Measurements from ENCODE around the gene ZNF791. TPM values are rescaled to one million over a fixed set of nuclear protein-coding genes. Genes with fewer than 3 reads are reported as not detected.
A peak's percentile ranks its signal among the peaks of the same experiment; 100 is the strongest.

Gene ZNF791
- total RNA-seq, 2 donors from 2014 or later: 18.3 to 20.4 TPM

GRCh38 chr19:12660980-12661379 is 50.3 kb downstream of the ZNF791 start:
- Histone ChIP-seq H3K4me3 (no peak overlapping the region), H3K4me1 (replicated peaks) (no peaks in the 10 kb centered on the region), H3K9me3 (no peaks in the 10 kb centered on the region), H3K36me3 (no peaks in the 10 kb centered on the region), H3K27me3 (replicated peaks; ENCODE audit: insufficient read depth) (no peaks in the 10 kb centered on the region), H3K27ac (no peak overlapping the region)
- WGBS: 93% methylated on average over 12 of the region's 12 CpGs
- TF ChIP-seq CTCF (IDR thresholded peaks at IDR 0.05): no peak
- TF ChIP-seq POLR2A (IDR thresholded peaks at IDR 0.05): no peak
- no peak for TF ChIP-seq POLR2AphosphoS5 (IDR thresholded peaks at IDR 0.05)
- DNase-seq (ENCODE audit: low spot score): no peak
- intact Hi-C loops (cut with DNase I): no loop called here

- Histone ChIP-seq H3K36me3 (no peaks in the 10 kb centered on the region), H3K4me3 (no peak overlapping the region), H3K9me3 (no peaks in the 10 kb centered on the region), H3K27ac (no peak overlapping the region), H3K4me1 (replicated peaks) (peaks cover 13% of the 10 kb centered on the region), H3K27me3 (replicated peaks; ENCODE audit: insufficient read depth) (no peaks in the 10 kb centered on the region)
- intact Hi-C loops (cut with DNase I): loop anchor here (5.0 kb wide), 1 partner anchor 52 kb away; the partner anchor contains the start of genes ZNF490 and ZNF791
- no peak for DNase-seq (ENCODE audit: low spot score)
- 80% methylated on average over 29 of the region's 29 CpGs for WGBS
- TF ChIP-seq POLR2AphosphoS5 (IDR thresholded peaks at IDR 0.05): no peak
Observed at GRCh38 chr19:12664406-12665280, 53.9 kb downstream of the ZNF791 start.

- no peak overlapping the region for H3K27ac ChIP-seq
- DNase-seq (ENCODE audit: low spot score): no peak
Observed at GRCh38 chr19:12665281-12665573, 54.5 kb downstream of the ZNF791 start.

GRCh38 chr19:12665671-12666264 is 55.0 kb downstream of the ZNF791 start:
- no peak overlapping the region for H3K27ac ChIP-seq
- peak overlapping the region; percentile 86 to 87 for H3K4me3 ChIP-seq
- no peak for DNase-seq (ENCODE audit: low spot score)
- TF ChIP-seq POLR2A (IDR thresholded peaks at IDR 0.05) (no peak), POLR2AphosphoS5 (IDR thresholded peaks at IDR 0.05) (no peak), CTCF (IDR thresholded peaks at IDR 0.05) (no peak)
- H3K4me1 ChIP-seq (replicated peaks): peaks cover 21% of the 10 kb centered on the region
- intact Hi-C loops (cut with DNase I): loop anchor here (5.0 kb wide), 1 partner anchor 53 kb away; the partner anchor contains the start of genes ZNF490 and ZNF791
- H3K27me3 ChIP-seq (replicated peaks; ENCODE audit: insufficient read depth): no peaks in the 10 kb centered on the region
- whole genome bisulfite sequencing: 35% methylated on average over 12 of the region's 12 CpGs
- no peaks in the 10 kb centered on the region for H3K36me3 ChIP-seq
- H3K9me3 ChIP-seq: no peaks in the 10 kb centered on the region

More at GRCh38 chr19:12665281-12665573, 54.5 kb downstream of the ZNF791 start:
- Histone ChIP-seq H3K4me3 (no peak overlapping the region), H3K36me3 (no peaks in the 10 kb centered on the region), H3K27me3 (replicated peaks; ENCODE audit: insufficient read depth) (no peaks in the 10 kb centered on the region), H3K9me3 (no peaks in the 10 kb centered on the region), H3K4me1 (replicated peaks) (peaks cover 16% of the 10 kb centered on the region)
- TF ChIP-seq CTCF (IDR thresholded peaks at IDR 0.05): no peak
- TF ChIP-seq POLR2AphosphoS5 (IDR thresholded peaks at IDR 0.05): no peak
- no peak for TF ChIP-seq POLR2A (IDR thresholded peaks at IDR 0.05)
- intact Hi-C loops (cut with DNase I): loop anchor here (5.0 kb wide), 1 partner anchor 53 kb away; the partner anchor contains the start of genes ZNF490 and ZNF791
- WGBS: 84% methylated on average over 10 of the region's 10 CpGs

GRCh38 chr19:12666265-12667048 is 55.7 kb downstream of the ZNF791 start, which contains the start of the genes MAN2B1 and WDR83:
TSS of gene MAN2B1 (minus strand) at chr19:12666742. CDS start at chr19:12666701, 41 bp downstream.
TSS of gene WDR83 (plus strand) at chr19:12666807. CDS start at chr19:12669791, 2,984 bp downstream.
- TF ChIP-seq POLR2AphosphoS5 (IDR thresholded peaks at IDR 0.05) (peak; percentile 45), POLR2A (IDR thresholded peaks at IDR 0.05) (no peak)
- no peaks in the 10 kb centered on the region for H3K27me3 ChIP-seq (replicated peaks; ENCODE audit: insufficient read depth)
- no peaks in the 10 kb centered on the region for H3K36me3 ChIP-seq
- DNase-seq (ENCODE audit: low spot score): peak; percentile 55
- H3K27ac ChIP-seq: peak within 1 kb of the TSS; percentile 55 to 57
- peaks cover 22% of the 10 kb centered on the region for H3K4me1 ChIP-seq (replicated peaks)
- no peaks in the 10 kb centered on the region for H3K9me3 ChIP-seq
- intact Hi-C loops (cut with DNase I): loop anchor here (5.0 kb wide), 1 partner anchor 54 kb away; the partner anchor contains the start of genes ZNF490 and ZNF791
- WGBS: 1% methylated on average over 33 of the region's 46 CpGs
- peak within 1 kb of the TSS; percentile 86 to 87 for H3K4me3 ChIP-seq
